GM23338 (cell line): Measurements from ENCODE around the gene MUC5B. TPM values are rescaled to one million over a fixed set of nuclear protein-coding genes. Genes with fewer than 3 reads are reported as not detected.

Experiments used
- ATAC-seq: fragments of 200-7000 bp; cut with Tn5 transposase; 3 replicates; pipeline ENCODE4 v1.9.1; 2020
- DNase-seq: peaks from one replicate; pipeline ENCODE4 v3.0.0-alpha.2; 2015; ENCODE audit warnings: low spot score
- H2AFZ ChIP-seq: fragments of 200-600 bp; sonication (generic); 2 replicates; pipeline ENCODE4 v1.8.0; 2016; ENCODE audit warnings: antibody characterized with exemption, mild to moderate bottlenecking, moderate library complexity
- H3F3A ChIP-seq: fragments of 200-600 bp; sonication (generic); replicated peaks from 2 replicates; pipeline ENCODE4 v1.8.0; 2017; ENCODE audit warnings: antibody characterized with exemption, mixed run types, low read depth
- H3K27ac ChIP-seq: fragments of 200-600 bp; sonication (generic); 2 replicates; pipeline ENCODE4 v1.6.1; 2016; ENCODE audit warnings: low read depth
- H3K27me3 ChIP-seq: fragments of 200-600 bp; sonication (generic); 2 replicates; pipeline ENCODE4 v1.8.0; 2016; ENCODE audit warnings: mild to moderate bottlenecking, mixed run types, moderate library complexity; ENCODE audit not compliant: insufficient read depth
- H3K36me3 ChIP-seq: fragments of 200-600 bp; sonication (generic); 2 replicates; pipeline ENCODE4 v1.8.0; 2016; ENCODE audit warnings: mild to moderate bottlenecking; ENCODE audit not compliant: insufficient read depth
- H3K4me1 ChIP-seq: fragments of 200-600 bp; sonication (generic); 2 replicates; pipeline ENCODE4 v1.8.0; 2016; ENCODE audit warnings: mild to moderate bottlenecking, moderate library complexity; ENCODE audit not compliant: insufficient read depth
- H3K4me2 ChIP-seq: fragments of 200-600 bp; sonication (generic); 2 replicates; pipeline ENCODE4 v1.7.1; 2017; ENCODE audit warnings: mixed run types
- H3K4me3 ChIP-seq: fragments of 200-600 bp; sonication (generic); 2 replicates; pipeline ENCODE4 v1.6.1; 2016; ENCODE audit warnings: mixed run types
- H3K79me2 ChIP-seq: fragments of 200-600 bp; sonication (generic); replicated peaks from 2 replicates; pipeline ENCODE4 v1.8.0; 2017; ENCODE audit warnings: mild to moderate bottlenecking; ENCODE audit not compliant: insufficient read depth
- H3K9me2 ChIP-seq: fragments of 200-600 bp; sonication (generic); 2 replicates; pipeline ENCODE4 v1.8.0; 2017; ENCODE audit not compliant: insufficient read depth
- H4K20me1 ChIP-seq: fragments of 200-600 bp; sonication (generic); replicated peaks from 2 replicates; pipeline ENCODE4 v1.8.0; 2017; ENCODE audit warnings: mild to moderate bottlenecking; ENCODE audit not compliant: insufficient read depth
- H3K27ac Mint-ChIP-seq: 2 replicates; pipeline ENCODE4 v1.8.0; 2020; ENCODE audit warnings: inconsistent platforms, mild to moderate bottlenecking, moderate library complexity, mixed read lengths
- H3K27me3 Mint-ChIP-seq: 3 replicates; pipeline ENCODE4 v1.8.0; 2022; ENCODE audit warnings: low read depth, mild to moderate bottlenecking, moderate library complexity, mixed read lengths, inconsistent platforms; ENCODE audit not compliant: insufficient read depth, poor library complexity
- H3K36me3 Mint-ChIP-seq: 3 replicates; pipeline ENCODE4 v1.8.0; 2021; ENCODE audit warnings: low read depth, mild to moderate bottlenecking, inconsistent platforms, moderate library complexity, mixed read lengths
- H3K4me1 Mint-ChIP-seq: 3 replicates; pipeline ENCODE4 v1.8.0; 2020; ENCODE audit warnings: mild to moderate bottlenecking, inconsistent platforms, mixed read lengths
- H3K4me3 Mint-ChIP-seq: 3 replicates; pipeline ENCODE4 v1.8.0; 2021; ENCODE audit warnings: moderate library complexity, mild to moderate bottlenecking, inconsistent platforms, mixed read lengths
- H3K9me3 Mint-ChIP-seq: 3 replicates; pipeline ENCODE4 v1.8.0; 2020; ENCODE audit warnings: moderate library complexity, mild to moderate bottlenecking, inconsistent platforms, mixed read lengths
- CREB1 ChIP-seq: fragments of 250-450 bp; sonication (Bioruptor Pico); IDR thresholded peaks from 2 replicates; pipeline ENCODE4 v1.5.0; 2020; ENCODE audit warnings: low read depth, mild to moderate bottlenecking, moderate library complexity
- ETS1 ChIP-seq: IDR thresholded peaks from 2 replicates; pipeline ENCODE4 v1.6.1; 2016; ENCODE audit warnings: antibody characterized with exemption
- EZH2 ChIP-seq: fragments of 200-600 bp; sonication (generic); IDR thresholded peaks from one replicate; pipeline ENCODE4 v1.8.0; 2017; ENCODE audit warnings: antibody characterized with exemption, mild to moderate bottlenecking, low read depth; ENCODE audit not compliant: unreplicated experiment
- EZH2phosphoT487 ChIP-seq: fragments of 200-600 bp; sonication (generic); IDR thresholded peaks from one replicate; pipeline ENCODE4 v1.8.1; 2018; ENCODE audit warnings: antibody characterized with exemption; ENCODE audit not compliant: unreplicated experiment
- JUNB ChIP-seq: IDR thresholded peaks from one replicate; pipeline ENCODE4 v1.6.1; 2016; ENCODE audit warnings: antibody characterized with exemption; ENCODE audit not compliant: unreplicated experiment
- NANOG ChIP-seq: IDR thresholded peaks from 2 replicates; pipeline ENCODE4 v1.6.1; 2016; ENCODE audit warnings: antibody characterized with exemption, borderline replicate concordance
- POLR2AphosphoS5 ChIP-seq: IDR thresholded peaks from 2 replicates; pipeline ENCODE4 v1.6.1; 2016; ENCODE audit warnings: antibody characterized with exemption, low read depth
- REST ChIP-seq: IDR thresholded peaks from one replicate; pipeline ENCODE4 v1.6.1; 2018; ENCODE audit warnings: antibody characterized with exemption; ENCODE audit not compliant: unreplicated experiment
- STAT1 ChIP-seq: IDR thresholded peaks from one replicate; pipeline ENCODE4 v1.6.1; 2016; ENCODE audit warnings: antibody characterized with exemption; ENCODE audit not compliant: unreplicated experiment
- ZNF114 ChIP-seq: fragments of 250-450 bp; sonication (Bioruptor Pico); IDR thresholded peaks from 2 replicates; pipeline ENCODE4 v1.5.0; 2020; ENCODE audit warnings: mild to moderate bottlenecking, moderate library complexity
- ZNF331 ChIP-seq: fragments of 250-450 bp; sonication (Bioruptor Pico); IDR thresholded peaks from 2 replicates; pipeline ENCODE4 v1.5.0; 2020; ENCODE audit warnings: low read depth, mild to moderate bottlenecking, moderate library complexity
- polyA plus RNA-seq: library from polyadenylated mRNA; unstranded; fragments of >200 nt; fragmentation: Nextera tagmentation; extraction: Ambion mirVana; gene quantifications from 2 replicates; pipeline ENCODE4 v1.2.1, GENCODE V29; 2016
- total RNA-seq: library from RNA; depleted of rRNA; stranded (reverse); fragments of >200 nt; shearing (Covaris generic); gene quantifications from 2 replicates; pipeline ENCODE4 v1.2.3, GENCODE V29; 2014
- TF ChIP-seq, protein P1 (sequence below): fragments of 250-450 bp; sonication (Bioruptor Pico); IDR thresholded peaks from 2 replicates; pipeline ENCODE4 v1.5.0; 2020; ENCODE audit warnings: mild to moderate bottlenecking, moderate library complexity
- TF ChIP-seq, protein P2 (sequence below), 2 experiments: fragments of 200-600 bp in 1 of 2; sonication (generic) in 1 of 2; conservative IDR thresholded peaks; 2 replicates each; pipeline versions ENCODE4 v1.5.1 to v1.6.1; 2016 to 2017; ENCODE audit warnings: antibody characterized with exemption in 2 of 2, low read depth in 2 of 2, mild to moderate bottlenecking in 2 of 2, moderate library complexity in 1 of 2

Gene MUC5B
- total and polyA plus RNA-seq, 2 experiments from 2014 or later = 0.18 to 0.90 TPM

- Histone ChIP-seq H3K4me2 (no peak overlapping the region), H3K79me2 (no peaks in the 10 kb centered on the region), H3F3A (no peaks in the 10 kb centered on the region), H2AFZ (no peak overlapping the region), H4K20me1 (no peaks in the 10 kb centered on the region), H3K27me3 (no peaks in the 10 kb centered on the region), H3K27ac (no peak overlapping the region), H3K4me1 (no peaks in the 10 kb centered on the region), H3K4me3 (no peak overlapping the region), H3K36me3 (no peaks in the 10 kb centered on the region), H3K9me2 (no peaks in the 10 kb centered on the region)
- peaks cover 12% of the 10 kb centered on the region for H3K27me3 Mint-ChIP-seq
- no peak overlapping the region for H3K4me3 Mint-ChIP-seq
- TF ChIP-seq ZNF114 (CRISPR knock-in tag) = no peak
- TF ChIP-seq POLR2AphosphoS5 = no peak
- TF ChIP-seq EZH2 = no peak
- TF ChIP-seq JUNB = no peak
- no peak for TF ChIP-seq ETS1
- TF ChIP-seq NANOG = no peak
- no peak for TF ChIP-seq STAT1
- TF ChIP-seq, protein P1, sequence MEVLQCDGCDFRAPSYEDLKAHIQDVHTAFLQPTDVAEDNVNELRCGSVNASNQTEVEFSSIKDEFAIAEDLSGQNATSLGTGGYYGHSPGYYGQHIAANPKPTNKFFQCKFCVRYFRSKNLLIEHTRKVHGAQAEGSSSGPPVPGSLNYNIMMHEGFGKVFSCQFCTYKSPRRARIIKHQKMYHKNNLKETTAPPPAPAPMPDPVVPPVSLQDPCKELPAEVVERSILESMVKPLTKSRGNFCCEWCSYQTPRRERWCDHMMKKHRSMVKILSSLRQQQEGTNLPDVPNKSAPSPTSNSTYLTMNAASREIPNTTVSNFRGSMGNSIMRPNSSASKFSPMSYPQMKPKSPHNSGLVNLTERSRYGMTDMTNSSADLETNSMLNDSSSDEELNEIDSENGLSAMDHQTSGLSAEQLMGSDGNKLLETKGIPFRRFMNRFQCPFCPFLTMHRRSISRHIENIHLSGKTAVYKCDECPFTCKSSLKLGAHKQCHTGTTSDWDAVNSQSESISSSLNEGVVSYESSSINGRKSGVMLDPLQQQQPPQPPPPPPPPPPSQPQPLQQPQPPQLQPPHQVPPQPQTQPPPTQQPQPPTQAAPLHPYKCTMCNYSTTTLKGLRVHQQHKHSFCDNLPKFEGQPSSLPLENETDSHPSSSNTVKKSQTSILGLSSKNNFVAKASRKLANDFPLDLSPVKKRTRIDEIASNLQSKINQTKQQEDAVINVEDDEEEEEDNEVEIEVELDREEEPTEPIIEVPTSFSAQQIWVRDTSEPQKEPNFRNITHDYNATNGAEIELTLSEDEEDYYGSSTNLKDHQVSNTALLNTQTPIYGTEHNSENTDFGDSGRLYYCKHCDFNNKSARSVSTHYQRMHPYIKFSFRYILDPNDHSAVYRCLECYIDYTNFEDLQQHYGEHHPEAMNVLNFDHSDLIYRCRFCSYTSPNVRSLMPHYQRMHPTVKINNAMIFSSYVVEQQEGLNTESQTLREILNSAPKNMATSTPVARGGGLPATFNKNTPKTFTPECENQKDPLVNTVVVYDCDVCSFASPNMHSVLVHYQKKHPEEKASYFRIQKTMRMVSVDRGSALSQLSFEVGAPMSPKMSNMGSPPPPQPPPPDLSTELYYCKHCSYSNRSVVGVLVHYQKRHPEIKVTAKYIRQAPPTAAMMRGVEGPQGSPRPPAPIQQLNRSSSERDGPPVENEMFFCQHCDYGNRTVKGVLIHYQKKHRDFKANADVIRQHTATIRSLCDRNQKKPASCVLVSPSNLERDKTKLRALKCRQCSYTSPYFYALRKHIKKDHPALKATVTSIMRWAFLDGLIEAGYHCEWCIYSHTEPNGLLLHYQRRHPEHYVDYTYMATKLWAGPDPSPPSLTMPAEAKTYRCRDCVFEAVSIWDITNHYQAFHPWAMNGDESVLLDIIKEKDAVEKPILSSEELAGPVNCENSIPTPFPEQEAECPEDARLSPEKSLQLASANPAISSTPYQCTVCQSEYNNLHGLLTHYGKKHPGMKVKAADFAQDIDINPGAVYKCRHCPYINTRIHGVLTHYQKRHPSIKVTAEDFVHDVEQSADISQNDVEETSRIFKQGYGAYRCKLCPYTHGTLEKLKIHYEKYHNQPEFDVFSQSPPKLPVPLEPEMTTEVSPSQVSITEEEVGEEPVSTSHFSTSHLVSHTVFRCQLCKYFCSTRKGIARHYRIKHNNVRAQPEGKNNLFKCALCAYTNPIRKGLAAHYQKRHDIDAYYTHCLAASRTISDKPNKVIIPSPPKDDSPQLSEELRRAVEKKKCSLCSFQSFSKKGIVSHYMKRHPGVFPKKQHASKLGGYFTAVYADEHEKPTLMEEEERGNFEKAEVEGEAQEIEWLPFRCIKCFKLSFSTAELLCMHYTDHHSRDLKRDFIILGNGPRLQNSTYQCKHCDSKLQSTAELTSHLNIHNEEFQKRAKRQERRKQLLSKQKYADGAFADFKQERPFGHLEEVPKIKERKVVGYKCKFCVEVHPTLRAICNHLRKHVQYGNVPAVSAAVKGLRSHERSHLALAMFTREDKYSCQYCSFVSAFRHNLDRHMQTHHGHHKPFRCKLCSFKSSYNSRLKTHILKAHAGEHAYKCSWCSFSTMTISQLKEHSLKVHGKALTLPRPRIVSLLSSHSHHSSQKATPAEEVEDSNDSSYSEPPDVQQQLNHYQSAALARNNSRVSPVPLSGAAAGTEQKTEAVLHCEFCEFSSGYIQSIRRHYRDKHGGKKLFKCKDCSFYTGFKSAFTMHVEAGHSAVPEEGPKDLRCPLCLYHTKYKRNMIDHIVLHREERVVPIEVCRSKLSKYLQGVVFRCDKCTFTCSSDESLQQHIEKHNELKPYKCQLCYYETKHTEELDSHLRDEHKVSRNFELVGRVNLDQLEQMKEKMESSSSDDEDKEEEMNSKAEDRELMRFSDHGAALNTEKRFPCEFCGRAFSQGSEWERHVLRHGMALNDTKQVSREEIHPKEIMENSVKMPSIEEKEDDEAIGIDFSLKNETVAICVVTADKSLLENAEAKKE (CRISPR knock-in tag) = no peak
- no peak for TF ChIP-seq REST
- no peak for TF ChIP-seq EZH2phosphoT487
- TF ChIP-seq, protein P2, sequence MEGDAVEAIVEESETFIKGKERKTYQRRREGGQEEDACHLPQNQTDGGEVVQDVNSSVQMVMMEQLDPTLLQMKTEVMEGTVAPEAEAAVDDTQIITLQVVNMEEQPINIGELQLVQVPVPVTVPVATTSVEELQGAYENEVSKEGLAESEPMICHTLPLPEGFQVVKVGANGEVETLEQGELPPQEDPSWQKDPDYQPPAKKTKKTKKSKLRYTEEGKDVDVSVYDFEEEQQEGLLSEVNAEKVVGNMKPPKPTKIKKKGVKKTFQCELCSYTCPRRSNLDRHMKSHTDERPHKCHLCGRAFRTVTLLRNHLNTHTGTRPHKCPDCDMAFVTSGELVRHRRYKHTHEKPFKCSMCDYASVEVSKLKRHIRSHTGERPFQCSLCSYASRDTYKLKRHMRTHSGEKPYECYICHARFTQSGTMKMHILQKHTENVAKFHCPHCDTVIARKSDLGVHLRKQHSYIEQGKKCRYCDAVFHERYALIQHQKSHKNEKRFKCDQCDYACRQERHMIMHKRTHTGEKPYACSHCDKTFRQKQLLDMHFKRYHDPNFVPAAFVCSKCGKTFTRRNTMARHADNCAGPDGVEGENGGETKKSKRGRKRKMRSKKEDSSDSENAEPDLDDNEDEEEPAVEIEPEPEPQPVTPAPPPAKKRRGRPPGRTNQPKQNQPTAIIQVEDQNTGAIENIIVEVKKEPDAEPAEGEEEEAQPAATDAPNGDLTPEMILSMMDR (conservative IDR thresholded peaks at IDR 0.05; ENCODE audit: low read depth in 2 of 2) = no peak
- TF ChIP-seq CREB1 (CRISPR knock-in tag) = no peak
- TF ChIP-seq ZNF331 = no peak
- H3K9me3 Mint-ChIP-seq = no peaks in the 10 kb centered on the region
- no peak overlapping the region for H3K27ac Mint-ChIP-seq
- ATAC-seq = no peak
- H3K4me1 Mint-ChIP-seq = no peaks in the 10 kb centered on the region; the same call in 2 of the 3 replicates
- DNase-seq = no peak
- peaks cover 12% of the 10 kb centered on the region; the same call in 1 of the 3 replicates for H3K36me3 Mint-ChIP-seq
Measured at GRCh38 chr11:1276041-1276790, 53.4 kb downstream of the MUC5B start.
